SKM-1 (cell line): ENCODE results near the gene WDR38.
"Not testable (repeated sequence)": the region's sequence is repeated elsewhere in the genome, so short reads cannot be mapped to it uniquely, and the experiment has no call there.

Experiments
- DNase-seq: peaks from one replicate; lab custom pipeline; 2025; ENCODE audit not compliant: unreplicated experiment; lab: John Stamatoyannopoulos, UW

WDR38 gene

DNA sequence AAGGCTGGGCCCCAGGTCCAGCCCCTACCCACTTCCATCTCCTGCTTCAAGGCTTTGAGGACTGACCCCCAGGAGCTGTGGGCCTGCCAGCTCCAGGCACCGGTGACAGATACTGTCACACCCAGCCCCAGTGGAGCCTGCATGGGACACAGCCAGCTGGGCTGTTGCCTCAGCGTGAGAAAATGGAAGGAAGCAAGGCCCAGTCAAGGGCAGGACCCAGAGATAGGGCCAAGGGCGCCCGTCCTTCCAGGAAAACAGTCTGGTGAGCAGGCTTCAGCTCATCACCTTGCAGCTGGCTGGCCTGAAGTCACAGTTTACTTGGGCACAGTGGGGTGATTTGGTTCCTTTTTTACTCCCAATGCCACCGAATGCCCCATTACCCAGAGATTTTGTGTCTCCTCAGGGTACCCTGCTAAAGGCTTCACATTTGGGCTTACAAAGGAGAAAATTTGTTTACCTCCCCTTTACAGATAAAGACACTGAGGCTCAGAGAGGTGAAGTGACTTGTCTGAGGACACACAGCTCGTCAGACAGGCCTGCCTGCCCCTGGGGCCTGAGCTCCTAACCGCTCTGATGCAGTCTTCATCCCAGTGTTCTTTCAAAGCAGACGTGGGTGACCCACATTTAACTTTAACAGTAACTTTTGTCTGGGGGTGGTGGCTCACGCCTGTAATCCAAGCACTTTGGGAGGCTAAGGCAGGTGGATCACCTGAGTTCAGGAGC, 21.5 kb upstream of the WDR38 start:
- no peak for DNase-seq

DNA sequence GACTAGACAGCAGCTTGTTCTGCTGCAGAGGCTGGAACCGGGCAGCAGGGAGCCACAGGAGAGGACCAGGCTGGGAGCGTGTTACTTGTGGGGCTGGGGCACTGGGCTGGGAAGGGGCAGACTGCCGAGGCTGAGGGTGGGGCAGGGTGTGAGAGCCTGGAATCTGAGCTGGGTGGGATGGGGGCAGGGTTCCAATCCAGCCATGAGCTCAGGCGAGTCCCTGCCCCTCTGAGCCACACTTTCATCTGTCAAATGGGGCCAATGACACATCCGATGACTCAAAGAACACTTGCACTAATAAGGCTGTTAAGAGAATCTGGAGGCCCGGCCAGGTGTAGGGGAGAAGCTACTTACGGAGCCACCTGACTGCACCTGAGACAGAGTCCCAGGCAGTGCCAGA, 18.7 kb upstream of the WDR38 start:
- DNase-seq, result no peak

DNA sequence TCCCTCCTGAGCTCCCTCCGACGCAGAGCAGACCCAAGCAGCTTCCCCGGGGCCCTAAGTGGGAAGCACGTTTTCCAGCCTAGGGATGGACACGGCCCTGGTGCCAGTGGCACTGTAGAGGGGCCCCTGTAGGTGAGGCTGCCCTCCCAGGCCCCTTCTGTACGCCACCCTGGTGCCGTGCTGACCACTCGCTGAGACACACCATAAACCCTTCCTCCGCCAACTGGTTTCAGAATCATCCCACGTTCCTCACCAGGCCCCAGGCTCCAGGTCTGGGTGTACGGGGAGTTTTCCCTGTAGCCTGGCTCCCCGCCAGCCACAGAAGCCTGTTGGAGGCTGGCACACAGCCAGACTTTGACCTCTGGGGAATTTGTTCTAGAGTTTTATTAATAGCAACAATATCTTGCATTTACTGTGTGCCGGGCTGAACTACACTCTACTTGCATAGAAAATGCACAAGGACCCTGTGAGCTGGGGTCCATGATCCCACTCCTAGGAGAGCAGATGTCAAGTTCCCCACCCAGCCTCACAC, 18.2 kb upstream of the WDR38 start:
- no peak for DNase-seq

DNA sequence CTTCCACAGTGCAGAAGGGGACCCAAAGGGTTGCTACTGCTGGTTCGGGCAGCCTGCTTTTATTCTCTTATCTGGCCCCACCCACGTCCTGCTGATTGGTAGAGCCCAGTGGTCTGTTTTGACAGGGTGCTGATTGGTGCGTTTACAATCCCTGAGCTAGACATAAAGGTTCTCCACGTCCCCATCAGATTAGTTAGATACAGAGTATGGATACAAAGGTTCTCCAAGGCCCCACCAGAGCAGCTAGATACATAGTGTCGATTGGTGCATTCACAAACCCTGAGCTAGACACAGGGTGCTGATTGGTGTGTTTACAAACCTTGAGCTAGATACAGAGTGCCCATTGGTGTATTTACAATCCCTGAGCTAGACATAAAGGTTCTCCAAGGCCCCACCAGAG, 15.1 kb upstream of the WDR38 start:
- DNase-seq, result not testable (repeated sequence)

DNA sequence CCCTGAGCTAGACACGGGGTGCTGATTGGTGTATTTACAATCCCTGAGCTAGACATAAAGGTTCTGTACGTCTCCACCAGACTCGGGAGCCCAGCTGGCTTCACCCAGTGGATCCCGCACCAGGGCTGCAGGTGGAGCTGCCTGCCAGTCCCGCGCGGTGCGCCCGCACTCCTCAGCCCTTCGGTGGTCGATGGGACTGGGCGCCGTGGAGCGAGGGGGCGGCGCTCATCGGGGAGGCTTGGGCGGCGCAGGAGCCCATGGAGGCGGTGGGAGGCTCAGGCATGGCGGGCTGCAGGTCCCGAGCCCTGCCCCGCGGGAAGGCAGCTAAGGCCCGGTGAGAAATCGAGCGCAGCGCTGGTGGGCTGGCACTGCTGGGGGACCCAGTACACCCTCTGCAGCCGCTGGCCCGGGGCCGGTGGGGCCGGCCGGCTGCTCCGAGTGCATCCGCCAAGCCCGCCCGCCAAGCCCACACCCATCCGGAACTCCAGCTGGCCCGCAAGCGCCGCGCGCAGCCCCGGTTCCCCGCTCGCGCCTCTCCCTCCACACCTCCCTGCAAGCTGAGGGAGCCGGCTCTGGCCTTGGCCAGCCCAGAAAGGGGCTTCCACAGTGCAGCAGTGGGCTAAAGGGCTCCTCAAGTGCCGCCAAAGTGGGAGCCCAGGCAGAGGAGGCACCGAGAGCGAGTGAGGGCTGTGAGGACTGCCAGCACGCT, 14.5 kb upstream of the WDR38 start:
- DNase-seq, result not testable (repeated sequence)

DNA sequence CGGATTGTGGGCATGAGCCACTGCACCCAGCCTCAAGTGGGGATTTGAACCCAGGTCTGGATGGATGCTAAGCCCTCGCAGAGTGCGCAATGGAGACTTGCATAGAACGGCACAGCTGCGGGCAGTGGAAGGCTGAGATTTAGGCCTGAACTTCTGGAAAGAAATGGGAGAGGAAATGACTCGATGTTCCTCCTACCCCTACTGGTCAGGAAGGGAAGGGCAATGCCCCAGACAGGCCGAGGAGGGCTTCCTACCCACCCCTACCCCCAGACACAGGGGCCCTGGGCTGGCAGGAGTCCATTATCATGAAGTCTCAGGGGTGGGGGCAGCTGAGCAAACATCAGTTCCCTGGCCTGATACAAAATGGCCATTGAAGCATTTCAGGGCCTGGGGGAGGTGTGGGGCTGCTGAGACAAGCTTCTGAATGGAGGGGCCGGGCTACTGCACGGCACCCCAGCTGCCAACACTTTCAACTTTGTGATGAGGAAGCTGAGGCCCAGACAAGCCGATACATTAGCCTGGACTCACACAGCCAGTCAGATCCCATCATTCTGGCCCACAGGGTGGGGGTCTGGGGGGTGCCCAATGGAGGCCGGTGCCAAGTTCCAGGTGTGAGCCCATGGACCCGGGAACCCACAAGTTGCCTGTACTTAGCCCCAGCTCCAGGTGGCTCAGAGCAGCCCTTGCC, 13.5 kb upstream of the WDR38 start:
- DNase-seq, result no peak

- no peak for DNase-seq
These were observed 12.9 kb upstream of the WDR38 start for GRCh38 chr9:124840300-124840833.

DNA sequence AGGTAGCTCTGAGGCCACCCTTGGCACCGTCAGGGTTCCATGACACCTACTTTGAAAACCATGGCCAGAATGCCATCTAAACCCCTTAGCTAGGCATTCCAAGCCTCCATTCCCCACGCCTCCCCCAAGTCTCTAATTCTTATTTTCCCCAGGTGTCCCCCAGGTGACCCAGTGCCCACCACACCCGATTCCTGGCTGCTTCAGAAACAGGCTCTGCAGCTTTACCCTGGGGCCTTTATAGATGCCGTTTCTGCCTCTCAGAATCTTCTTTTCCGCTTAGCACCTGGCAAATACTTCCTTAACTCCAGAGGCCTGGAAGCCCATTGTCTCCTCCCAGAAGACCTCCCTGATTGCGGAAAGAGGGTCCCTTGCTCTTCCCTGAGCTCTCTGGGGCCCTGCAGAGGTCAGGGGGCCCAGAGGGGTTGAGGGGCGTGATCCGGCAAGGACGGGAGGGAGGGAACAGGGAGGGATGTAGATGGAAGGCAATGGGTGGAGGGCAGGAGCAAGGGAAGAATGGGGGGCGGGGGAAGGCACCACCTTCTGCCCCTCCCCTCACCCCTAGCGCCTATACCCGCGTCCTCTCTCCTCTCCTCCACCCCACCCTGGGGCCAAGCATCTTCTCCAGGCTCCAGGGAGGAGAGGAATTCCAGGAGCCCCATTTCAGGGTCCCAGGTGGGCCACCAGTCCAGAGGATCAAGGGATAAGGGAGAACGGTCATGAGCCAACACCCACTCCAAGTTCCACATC, 12.0 kb upstream of the WDR38 start:
- DNase-seq, result no peak

DNA sequence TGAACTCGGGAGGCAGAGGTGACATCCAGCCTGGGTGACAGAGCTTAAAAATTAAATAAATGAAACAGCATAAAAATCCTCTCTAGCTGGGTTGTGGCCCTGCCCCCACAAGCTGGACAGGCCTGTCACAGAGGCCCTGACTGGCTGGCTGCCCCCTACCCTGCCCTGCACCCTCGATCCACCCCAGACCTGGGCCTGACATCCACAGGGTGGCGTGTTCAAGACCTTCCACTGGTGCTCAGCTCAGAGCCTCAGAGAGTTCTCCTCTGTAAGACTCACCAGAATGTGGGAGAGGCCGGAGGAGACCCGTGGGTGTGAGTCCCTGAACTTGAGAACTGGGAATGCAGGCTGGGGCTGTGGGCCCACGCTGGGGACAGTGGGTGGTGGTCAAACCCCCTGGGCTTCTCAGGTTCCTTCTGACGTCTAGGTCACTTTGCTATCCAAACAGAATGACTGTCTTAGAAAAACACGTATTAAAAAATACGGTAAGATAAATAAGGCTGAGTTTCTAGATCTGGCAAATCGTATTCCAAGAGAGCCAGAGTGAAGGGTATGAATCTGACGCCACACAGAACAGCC, 9.7 kb upstream of the WDR38 start:
- no peak for DNase-seq

DNA sequence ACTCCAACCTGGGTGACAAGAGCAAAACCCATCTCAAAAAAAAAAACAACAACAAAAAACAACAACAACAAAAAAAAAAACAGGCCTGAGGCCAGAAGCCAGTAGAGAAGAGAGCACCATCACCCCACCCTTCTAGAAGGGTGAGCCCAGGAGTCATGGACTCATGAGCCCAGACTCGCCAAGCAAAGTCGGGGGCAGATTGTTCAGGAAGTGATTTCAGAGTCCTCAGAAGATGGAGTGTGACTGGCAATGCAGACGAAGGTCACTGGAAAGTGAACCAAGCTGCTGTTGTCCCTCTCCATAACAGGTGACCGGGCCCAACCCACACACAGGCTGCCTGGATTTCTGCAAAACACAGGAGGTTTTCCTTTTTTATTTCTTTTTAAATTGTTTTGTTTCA, 9.0 kb upstream of the WDR38 start:
- DNase-seq, result no peak

- not testable (repeated sequence) for DNase-seq
These were observed 6.8 kb upstream of the WDR38 start for GRCh38 chr9:124846467-124846866.

- DNase-seq, result no peak
These were observed 6.3 kb upstream of the WDR38 start for GRCh38 chr9:124846969-124847368.

DNA sequence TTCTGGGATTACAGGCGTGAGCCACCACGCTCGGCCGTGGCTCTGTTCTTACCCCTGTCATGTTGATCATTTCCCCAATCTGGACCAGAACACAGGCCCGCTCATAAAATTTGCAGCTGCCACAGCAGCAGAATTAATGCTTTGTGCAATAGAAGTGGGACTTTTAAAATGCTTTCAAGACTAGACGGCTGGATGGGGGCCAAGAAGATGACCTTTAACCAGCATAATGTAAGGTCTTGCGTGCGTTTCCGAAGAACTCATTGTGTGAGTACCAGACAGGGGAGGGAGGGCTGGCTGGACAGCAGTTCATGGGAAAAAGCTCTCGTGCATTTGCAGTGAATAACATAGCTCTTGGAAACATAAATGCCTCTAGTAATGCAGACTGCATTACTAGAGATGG, 3.5 kb upstream of the WDR38 start:
- no peak for DNase-seq

- DNase-seq, result no peak
These were observed 985 bp upstream of the WDR38 start for GRCh38 chr9:124852121-124852828.

DNA sequence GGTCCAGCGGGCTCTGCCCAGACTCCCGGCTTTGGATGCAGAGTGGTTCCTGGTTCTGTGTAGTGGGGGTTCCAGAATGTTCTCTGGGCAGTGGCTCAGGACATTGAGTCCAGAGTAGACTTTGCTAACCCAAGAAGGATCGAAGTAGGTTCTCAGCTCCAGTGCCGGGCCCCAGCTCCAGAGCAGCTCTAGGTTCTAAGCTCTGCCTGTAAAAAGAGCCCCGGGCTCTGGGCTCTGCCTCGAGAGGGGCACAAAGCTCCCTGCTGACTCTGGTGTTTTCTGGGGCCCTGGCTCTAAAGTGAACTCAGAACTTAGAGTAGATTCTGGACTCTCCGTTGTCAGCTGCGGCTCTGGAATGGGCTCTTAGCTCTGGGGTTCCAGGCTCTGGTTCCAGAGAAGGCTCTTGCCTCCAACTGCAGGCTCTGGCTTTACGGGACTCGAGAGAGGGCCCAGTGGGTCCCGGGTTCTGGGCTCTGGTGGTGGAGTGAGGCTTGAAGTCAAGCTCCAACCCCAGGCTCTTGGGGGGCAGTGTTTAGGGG, 414 bp downstream of the WDR38 start:
- no peak for DNase-seq

GRCh38 chr9:124854161-124854560, 901 bp downstream of the WDR38 start:
- DNase-seq, result no peak

DNA sequence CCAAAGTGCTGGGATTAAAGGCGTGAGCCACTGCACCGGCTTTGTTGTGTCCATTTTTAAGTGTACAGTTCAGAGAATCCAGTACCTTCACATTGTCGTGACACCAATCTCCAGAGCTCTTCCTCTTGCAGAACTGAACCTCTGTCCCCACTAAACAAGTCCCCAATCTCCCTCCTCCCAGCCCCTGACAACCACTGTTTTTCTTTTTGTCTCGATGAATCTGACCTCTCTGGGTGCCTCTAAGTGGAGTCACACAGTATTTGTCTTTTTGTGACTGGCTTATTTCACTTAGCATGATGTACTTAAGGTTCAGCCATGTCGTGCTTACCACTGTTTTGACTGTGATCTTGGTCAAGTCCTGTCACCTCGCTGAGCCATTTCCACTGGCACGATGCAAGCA, 1.6 kb downstream of the WDR38 start:
- no peak for DNase-seq

DNA sequence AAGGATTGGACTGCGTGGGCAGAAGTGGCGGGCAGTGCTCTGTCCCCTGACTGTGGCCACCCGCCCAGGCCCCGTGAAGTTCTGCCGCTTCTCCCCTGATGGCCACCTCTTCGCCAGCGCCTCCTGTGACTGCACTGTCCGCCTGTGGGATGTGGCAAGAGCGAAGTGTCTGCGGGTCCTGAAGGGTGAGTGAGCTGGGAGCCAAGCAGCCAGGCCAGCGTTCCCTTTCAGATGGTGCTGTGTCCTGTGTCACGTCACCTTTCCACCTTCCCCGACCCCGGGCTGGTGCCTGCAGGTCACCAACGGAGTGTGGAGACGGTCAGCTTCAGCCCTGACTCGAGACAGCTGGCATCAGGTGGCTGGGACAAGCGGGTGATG, 2.3 kb downstream of the WDR38 start:
- DNase-seq, result no peak

GRCh38 chr9:124855944-124856765, 2.9 kb downstream of the WDR38 start:
- no peak for DNase-seq
